WTC11 (cell line): ENCODE measurements around the gene TFEB. TPM values are rescaled to one million over a fixed set of nuclear protein-coding genes. Genes with fewer than 3 reads are reported as not detected.

Experiments
- ATAC-seq: fragments of 200-7000 bp; cut with Tn5 transposase; 2 replicates; pipeline ENCODE4 v1.10.0; 2021; ENCODE audit warnings: mild to moderate bottlenecking, moderate library complexity
- CTCF ChIA-PET: fragments of 300-600 bp; sonication (Branson Sonifier 250); formaldehyde crosslinking; loops from one replicate; lab custom pipeline; 2021; ENCODE audit warnings: antibody characterized with exemption; lab: Charles Lee
- POLR2A ChIA-PET: fragments of 350-600 bp; sonication (Branson Sonifier 250); formaldehyde crosslinking; loops from one replicate; lab custom pipeline; 2021; ENCODE audit warnings: antibody characterized with exemption; lab: Charles Lee
- DNase-seq: peaks from one replicate; pipeline ENCODE4 v3.0.0; 2021; ENCODE audit warnings: low spot score
- H3K27ac Mint-ChIP-seq: 2 replicates; pipeline ENCODE4 v1.8.0; 2021; ENCODE audit warnings: mixed read lengths
- H3K27me3 Mint-ChIP-seq: 2 replicates; pipeline ENCODE4 v1.8.0; 2021; ENCODE audit warnings: low read depth, mild to moderate bottlenecking, moderate library complexity, mixed read lengths
- H3K36me3 Mint-ChIP-seq: 2 replicates; pipeline ENCODE4 v1.8.0; 2021; ENCODE audit warnings: mixed read lengths
- H3K4me1 Mint-ChIP-seq: 2 replicates; pipeline ENCODE4 v1.8.0; 2022; ENCODE audit warnings: mixed read lengths
- H3K4me3 Mint-ChIP-seq: 2 replicates; pipeline ENCODE4 v1.8.0; 2021; ENCODE audit warnings: mild to moderate bottlenecking, moderate library complexity, mixed read lengths
- H3K9me3 Mint-ChIP-seq: 2 replicates; pipeline ENCODE4 v1.8.0; 2021; ENCODE audit warnings: mixed read lengths
- ATF1 ChIP-seq: sonication (generic); formaldehyde crosslinking; IDR thresholded peaks from 2 replicates; pipeline ENCODE4 v1.8.1; 2023; ENCODE audit warnings: mild to moderate bottlenecking, moderate library complexity, missing genetic modification reagents
- ATF2 ChIP-seq: sonication (generic); formaldehyde crosslinking; IDR thresholded peaks from 2 replicates; pipeline ENCODE4 v1.8.1; 2022; ENCODE audit warnings: low read depth, missing genetic modification reagents, borderline replicate concordance
- CBFB ChIP-seq: sonication (generic); formaldehyde crosslinking; IDR thresholded peaks from 2 replicates; pipeline ENCODE4 v1.8.1; 2022; ENCODE audit warnings: mild to moderate bottlenecking, low read depth, missing genetic modification reagents
- FOXJ3 ChIP-seq: sonication (generic); formaldehyde crosslinking; IDR thresholded peaks from 2 replicates; pipeline ENCODE4 v1.9.0; 2021; ENCODE audit warnings: missing genetic modification reagents, mild to moderate bottlenecking, borderline replicate concordance
- KAT7 ChIP-seq: sonication (generic); formaldehyde crosslinking; IDR thresholded peaks from 2 replicates; pipeline ENCODE4 v1.8.1; 2023; ENCODE audit warnings: missing genetic modification reagents, mild to moderate bottlenecking, borderline replicate concordance
- NR2C2 ChIP-seq: sonication (generic); formaldehyde crosslinking; IDR thresholded peaks from 2 replicates; pipeline ENCODE4 v1.8.0; 2022; ENCODE audit warnings: mild to moderate bottlenecking, missing genetic modification reagents
- RORB ChIP-seq: fragments of 250-450 bp; sonication (Bioruptor Pico); IDR thresholded peaks from 2 replicates; pipeline ENCODE4 v1.9.0; 2021; ENCODE audit warnings: mild to moderate bottlenecking
- SP1 ChIP-seq: sonication (generic); formaldehyde crosslinking; conservative IDR thresholded peaks from 2 replicates; pipeline ENCODE4 v1.8.1; 2022; ENCODE audit warnings: missing genetic modification reagents
- STAT6 ChIP-seq: sonication (generic); formaldehyde crosslinking; conservative IDR thresholded peaks from 2 replicates; pipeline ENCODE4 v1.8.1; 2023; ENCODE audit warnings: mild to moderate bottlenecking, low read depth, missing genetic modification reagents, moderate library complexity
- TCF7 ChIP-seq: sonication (generic); formaldehyde crosslinking; IDR thresholded peaks from 2 replicates; pipeline ENCODE4 v1.8.0; 2022; ENCODE audit warnings: mild to moderate bottlenecking, low read depth, missing genetic modification reagents, moderate library complexity
- ZBTB21 ChIP-seq: sonication (generic); formaldehyde crosslinking; IDR thresholded peaks from 2 replicates; pipeline ENCODE4 v1.8.1; 2023; ENCODE audit warnings: mild to moderate bottlenecking, missing genetic modification reagents, borderline replicate concordance
- ZBTB43 ChIP-seq: sonication (generic); formaldehyde crosslinking; IDR thresholded peaks from 2 replicates; pipeline ENCODE4 v1.8.1; 2023; ENCODE audit warnings: mild to moderate bottlenecking, missing genetic modification reagents
- ZNF416 ChIP-seq: fragments of 250-450 bp; sonication (Bioruptor Pico); IDR thresholded peaks from 2 replicates; pipeline ENCODE4 v1.9.0; 2021; ENCODE audit warnings: mild to moderate bottlenecking, inconsistent platforms
- ZNF532 ChIP-seq: fragments of 250-450 bp; sonication (Bioruptor Pico); IDR thresholded peaks from 2 replicates; pipeline ENCODE4 v1.9.0; 2021; ENCODE audit warnings: mild to moderate bottlenecking, borderline replicate concordance
- ZSCAN18 ChIP-seq: fragments of 250-450 bp; sonication (Bioruptor Pico); IDR thresholded peaks from 2 replicates; pipeline ENCODE4 v2.1.2; 2022; ENCODE audit warnings: mild to moderate bottlenecking, moderate library complexity
- total RNA-seq: library from RNA; stranded (reverse); gene quantifications from 3 replicates; pipeline ENCODE4 v1.2.3, GENCODE V29; 2021

Gene TFEB
- total RNA-seq, 1 experiment from 2014 or later, result 3.9 TPM

- TF ChIP-seq ZSCAN18 (CRISPR knock-in tag), result no peak
- no peak for TF ChIP-seq ATF1
- no peak for TF ChIP-seq STAT6 (CRISPR knock-in tag)
- no peak for TF ChIP-seq ZNF532
- TF ChIP-seq NR2C2, result no peak
- TF ChIP-seq SP1 (CRISPR knock-in tag), result no peak
- TF ChIP-seq CBFB (CRISPR knock-in tag), result no peak
Measured at GRCh38 chr6:41709375-41709774, 26.0 kb downstream of the TFEB start (continued).

GRCh38 chr6:41708856-41709255 lies 26.6 kb downstream of the TFEB start:
- TF ChIP-seq ATF2 (no peak), ZBTB21 (no peak), CBFB (CRISPR knock-in tag) (no peak), FOXJ3 (CRISPR knock-in tag) (no peak), ZNF416 (CRISPR knock-in tag) (no peak), KAT7 (CRISPR knock-in tag) (no peak), RORB (CRISPR knock-in tag) (no peak), TCF7 (no peak), ZBTB43 (CRISPR knock-in tag) (no peak)
- POLR2A ChIA-PET, result interaction anchor here (0.6 to 1.4 kb wide), 2 partner anchors 26 to 141 kb away, joined by 3 read pairs; no protein-coding TSS in a partner anchor
- Mint-ChIP-seq H3K27ac (no peak overlapping the region), H3K27me3 (no peaks in the 10 kb centered on the region), H3K9me3 (no peaks in the 10 kb centered on the region), H3K4me3 (no peak overlapping the region), H3K4me1 (peaks cover 4% of the 10 kb centered on the region), H3K36me3 (no peaks in the 10 kb centered on the region)
- CTCF ChIA-PET, result interaction anchor here (0.5 to 1.4 kb wide), 4 partner anchors 15 to 341 kb away, joined by 3 to 6 read pairs (median 3); no protein-coding TSS in a partner anchor
- ATAC-seq (no peak), DNase-seq (no peak)
